SK-N-SH (cell line): ENCODE measurements around the gene GPC5. TPM values are rescaled to one million over a fixed set of nuclear protein-coding genes. Genes with fewer than 3 reads are reported as not detected.

Source experiments
- CTCF ChIA-PET: fragments of 300-600, 350-600 bp; formaldehyde crosslinking; extraction: SDS; loops from one replicate; lab custom pipeline; 2021; lab: Yijun Ruan, JAX
- POLR2A ChIA-PET: fragments of 350-600 bp; sonication (Branson Sonifier 250); formaldehyde crosslinking; extraction: SDS; loops from one replicate; lab custom pipeline; 2020; ENCODE audit warnings: antibody characterized with exemption, inconsistent platforms; lab: Yijun Ruan, JAX
- DNase-seq: peaks from one replicate; pipeline ENCODE4 v3.0.0; 2012
- H2AFZ ChIP-seq: fragments of 200-600 bp; sonication (generic); 2 replicates; pipeline ENCODE4 v1.8.1; 2016; ENCODE audit warnings: antibody characterized with exemption, mild to moderate bottlenecking, low read depth
- H3F3A ChIP-seq: fragments of 200-600 bp; sonication (generic); replicated peaks from 2 replicates; pipeline ENCODE3; 2016; ENCODE audit warnings: antibody characterized with exemption, mild to moderate bottlenecking; ENCODE audit not compliant: insufficient read depth
- H3K27ac ChIP-seq, 2 experiments: fragments of 200-500 bp in 1 of 2; fragments of 200-600 bp in 1 of 2; sonication (Bioruptor generic) in 1 of 2; sonication (generic), shearing (Covaris generic) in 1 of 2; 2 replicates each; pipeline versions ENCODE4 v1.5.1 to v1.6.1; 2014 to 2016; ENCODE audit warnings: low read depth in 2 of 2, inconsistent platforms in 1 of 2, low read length in 1 of 2, mild to moderate bottlenecking in 1 of 2, mixed read lengths in 1 of 2
- H3K27me3 ChIP-seq: fragments of 200-600 bp; sonication (generic), shearing (Covaris generic); 2 replicates; pipeline ENCODE4 v1.6.1; 2016; ENCODE audit warnings: mixed run types; ENCODE audit not compliant: insufficient read depth
- H3K36me3 ChIP-seq, 2 experiments: fragments of 200-500 bp in 1 of 2; fragments of 200-600 bp in 1 of 2; sonication (Bioruptor generic) in 1 of 2; sonication (generic) in 1 of 2; replicated peaks in 1 of 2; 2 replicates each; pipeline versions ENCODE3 to v1.5.1; 2014 to 2016; ENCODE audit warnings: low read length in 1 of 2, mild to moderate bottlenecking in 1 of 2; ENCODE audit not compliant: insufficient read depth in 2 of 2, control insufficient read depth in 1 of 2
- H3K4me1 ChIP-seq, 2 experiments: fragments of 200-500 bp in 1 of 2; fragments of 200-600 bp in 1 of 2; sonication (Bioruptor generic) in 1 of 2; sonication (generic), shearing (Covaris generic) in 1 of 2; 2 replicates each; pipeline versions ENCODE4 v1.5.1 to v1.6.1; 2014 to 2016; ENCODE audit warnings: low read depth in 1 of 2, low read length in 1 of 2, mixed run types in 1 of 2; ENCODE audit not compliant: insufficient read depth in 2 of 2, control insufficient read depth in 1 of 2
- H3K4me2 ChIP-seq: fragments of 200-600 bp; sonication (generic), shearing (Covaris generic); 2 replicates; pipeline ENCODE4 v1.6.1; 2017; ENCODE audit warnings: mixed run types
- H3K4me3 ChIP-seq, 2 experiments: fragments of 200-500 bp in 1 of 2; fragments of 200-600 bp in 1 of 2; sonication (Bioruptor generic) in 1 of 2; sonication (generic), shearing (Covaris generic) in 1 of 2; 2 replicates each; pipeline versions ENCODE4 v1.5.1 to v1.8.1; 2014 to 2016; ENCODE audit warnings: low read depth in 2 of 2, inconsistent platforms in 1 of 2, low read length in 1 of 2, mild to moderate bottlenecking in 1 of 2, mixed read lengths in 1 of 2, moderate library complexity in 1 of 2
- H3K79me2 ChIP-seq: fragments of 200-600 bp; sonication (generic); 2 replicates; pipeline ENCODE4 v1.8.1; 2017; ENCODE audit warnings: mild to moderate bottlenecking; ENCODE audit not compliant: insufficient read depth
- H3K9ac ChIP-seq: fragments of 200-600 bp; sonication (generic); 2 replicates; pipeline ENCODE4 v1.6.1; 2017; ENCODE audit warnings: mixed run types
- H3K9me2 ChIP-seq: fragments of 200-600 bp; sonication (generic); 2 replicates; pipeline ENCODE4 v1.6.1; 2017; ENCODE audit warnings: mixed run types
- H3K9me3 ChIP-seq: fragments of 200-600 bp; sonication (generic); 2 replicates; pipeline ENCODE4 v1.6.1; 2017; ENCODE audit warnings: mixed run types, mild to moderate bottlenecking, moderate library complexity
- H4K20me1 ChIP-seq: fragments of 200-600 bp; sonication (generic); 2 replicates; pipeline ENCODE4 v1.6.1; 2017; ENCODE audit warnings: mild to moderate bottlenecking, mixed run types; ENCODE audit not compliant: insufficient read depth
- CHD2 ChIP-seq: fragments of 150-350 bp; IDR thresholded peaks from 2 replicates; pipeline ENCODE4 v1.6.1; 2018; ENCODE audit warnings: low read length; ENCODE audit not compliant: partially characterized antibody
- EZH2phosphoT487 ChIP-seq: fragments of 200-600 bp; sonication (generic); IDR thresholded peaks from 2 replicates; pipeline ENCODE4 v1.6.1; 2017; ENCODE audit warnings: low read depth, mixed run types, mild to moderate bottlenecking, antibody characterized with exemption, moderate library complexity, borderline replicate concordance
- FOSL2 ChIP-seq: IDR thresholded peaks from 2 replicates; pipeline ENCODE4 v1.4.0; 2012; ENCODE audit warnings: low read depth, mild to moderate bottlenecking, moderate library complexity, borderline replicate concordance
- FOXM1 ChIP-seq: IDR thresholded peaks from 2 replicates; pipeline ENCODE4 v1.4.0; 2012; ENCODE audit warnings: low read depth, mild to moderate bottlenecking
- GABPA ChIP-seq: IDR thresholded peaks from 2 replicates; pipeline ENCODE4 v1.4.0; 2012; ENCODE audit warnings: low read depth, mild to moderate bottlenecking
- GATA2 ChIP-seq: sonication (generic); formaldehyde crosslinking; IDR thresholded peaks from 2 replicates; pipeline ENCODE4 v1.5.0; 2020; ENCODE audit warnings: mild to moderate bottlenecking, missing genetic modification reagents
- MXI1 ChIP-seq: IDR thresholded peaks from 2 replicates; pipeline ENCODE4 v1.6.1; 2012; ENCODE audit warnings: mild to moderate bottlenecking, low read depth, low read length, improper control_type of control experiment
- NRF1 ChIP-seq: IDR thresholded peaks from 2 replicates; pipeline ENCODE4 v1.6.1; 2012; ENCODE audit warnings: low read depth, mild to moderate bottlenecking, low read length
- POLR2AphosphoS5 ChIP-seq: IDR thresholded peaks from 2 replicates; pipeline ENCODE4 v1.6.1; 2012; ENCODE audit warnings: low read depth, low read length
- RCOR1 ChIP-seq: fragments of 150-350 bp; IDR thresholded peaks from 2 replicates; pipeline ENCODE4 v1.6.1; 2017; ENCODE audit warnings: antibody characterized with exemption, low read length
- RXRA ChIP-seq: IDR thresholded peaks from 2 replicates; pipeline ENCODE4 v1.4.0; 2012; ENCODE audit warnings: low read depth, mild to moderate bottlenecking, borderline replicate concordance
- SIN3A ChIP-seq: IDR thresholded peaks from 2 replicates; pipeline ENCODE4 v1.6.1; 2012; ENCODE audit warnings: low read depth, mild to moderate bottlenecking, low read length, moderate library complexity, borderline replicate concordance
- SMC3 ChIP-seq: IDR thresholded peaks from 2 replicates; pipeline ENCODE4 v1.6.1; 2012; ENCODE audit warnings: low read depth, low read length, improper control_type of control experiment
- TAF1 ChIP-seq: IDR thresholded peaks from 2 replicates; pipeline ENCODE4 v1.6.1; 2012; ENCODE audit warnings: low read depth, mild to moderate bottlenecking, low read length, moderate library complexity, borderline replicate concordance
- YY1 ChIP-seq: IDR thresholded peaks from 2 replicates; pipeline ENCODE4 v1.4.0; 2012; ENCODE audit warnings: low read depth, mild to moderate bottlenecking
- WGBS: methylation state at CpG from one replicate; pipeline ENCODE4 v1.1.6; 2017; ENCODE audit warnings: low lambda C conversion rate; 5-methylcytosine and 5-hydroxymethylcytosine counted together
- polyA plus RNA-seq, 3 experiments: library from polyadenylated mRNA; depleted of rRNA; stranded (reverse); fragments of >200 nt; gene quantifications; 2 replicates each; pipeline ENCODE4 v1.2.3, GENCODE V29; 2012
- TF ChIP-seq, protein P1 (sequence below): IDR thresholded peaks from 2 replicates; pipeline ENCODE4 v1.4.0; 2012; ENCODE audit warnings: low read depth, borderline replicate concordance
- TF ChIP-seq, protein P2 (sequence below): fragments of 200-600 bp; sonication (generic); IDR thresholded peaks from 2 replicates; pipeline ENCODE4 v1.6.1; 2017; ENCODE audit warnings: antibody characterized with exemption, mild to moderate bottlenecking, moderate library complexity
- TF ChIP-seq, protein P3 (sequence below): IDR thresholded peaks from 2 replicates; pipeline ENCODE4 v1.4.0; 2012; ENCODE audit warnings: low read depth
- TF ChIP-seq, protein P4 (sequence below): IDR thresholded peaks from 2 replicates; pipeline ENCODE4 v1.6.1; 2012; ENCODE audit warnings: mild to moderate bottlenecking, low read depth, low read length, moderate library complexity

The GPC5 gene
- polyA plus RNA-seq, 1 of the 3 experiments (the other 2 are of a cell fraction), result 0.03 TPM

DNA sequence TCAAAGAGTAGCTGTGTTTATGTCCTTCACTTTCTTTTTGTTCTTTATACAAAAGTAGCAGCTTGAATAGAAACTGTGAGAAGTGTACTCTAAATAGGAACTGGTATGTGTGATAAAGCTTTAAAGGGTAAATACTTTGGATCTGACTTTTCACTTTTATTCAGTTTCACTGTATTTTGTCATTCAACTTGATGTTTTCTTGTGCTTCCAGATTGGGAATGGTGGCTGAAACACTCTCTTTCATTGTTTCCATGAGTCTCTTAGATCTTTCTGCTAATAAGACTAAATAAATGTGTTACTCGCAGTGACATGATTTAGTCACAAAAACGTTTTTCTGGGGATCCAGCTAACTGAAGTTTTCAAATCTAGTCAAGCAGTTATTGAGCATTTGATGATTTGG, 133.2 kb downstream of the GPC5 start (continued):
- TF ChIP-seq, protein P1, sequence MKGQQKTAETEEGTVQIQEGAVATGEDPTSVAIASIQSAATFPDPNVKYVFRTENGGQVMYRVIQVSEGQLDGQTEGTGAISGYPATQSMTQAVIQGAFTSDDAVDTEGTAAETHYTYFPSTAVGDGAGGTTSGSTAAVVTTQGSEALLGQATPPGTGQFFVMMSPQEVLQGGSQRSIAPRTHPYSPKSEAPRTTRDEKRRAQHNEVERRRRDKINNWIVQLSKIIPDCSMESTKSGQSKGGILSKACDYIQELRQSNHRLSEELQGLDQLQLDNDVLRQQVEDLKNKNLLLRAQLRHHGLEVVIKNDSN, result no peak
- TF ChIP-seq, protein P2, sequence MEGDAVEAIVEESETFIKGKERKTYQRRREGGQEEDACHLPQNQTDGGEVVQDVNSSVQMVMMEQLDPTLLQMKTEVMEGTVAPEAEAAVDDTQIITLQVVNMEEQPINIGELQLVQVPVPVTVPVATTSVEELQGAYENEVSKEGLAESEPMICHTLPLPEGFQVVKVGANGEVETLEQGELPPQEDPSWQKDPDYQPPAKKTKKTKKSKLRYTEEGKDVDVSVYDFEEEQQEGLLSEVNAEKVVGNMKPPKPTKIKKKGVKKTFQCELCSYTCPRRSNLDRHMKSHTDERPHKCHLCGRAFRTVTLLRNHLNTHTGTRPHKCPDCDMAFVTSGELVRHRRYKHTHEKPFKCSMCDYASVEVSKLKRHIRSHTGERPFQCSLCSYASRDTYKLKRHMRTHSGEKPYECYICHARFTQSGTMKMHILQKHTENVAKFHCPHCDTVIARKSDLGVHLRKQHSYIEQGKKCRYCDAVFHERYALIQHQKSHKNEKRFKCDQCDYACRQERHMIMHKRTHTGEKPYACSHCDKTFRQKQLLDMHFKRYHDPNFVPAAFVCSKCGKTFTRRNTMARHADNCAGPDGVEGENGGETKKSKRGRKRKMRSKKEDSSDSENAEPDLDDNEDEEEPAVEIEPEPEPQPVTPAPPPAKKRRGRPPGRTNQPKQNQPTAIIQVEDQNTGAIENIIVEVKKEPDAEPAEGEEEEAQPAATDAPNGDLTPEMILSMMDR, result no peak
- TF ChIP-seq SIN3A (no peak), SMC3 (no peak), EZH2phosphoT487 (no peak), GABPA (no peak), FOXM1 (no peak), RCOR1 (no peak), CHD2 (no peak)
- TF ChIP-seq, protein P3, sequence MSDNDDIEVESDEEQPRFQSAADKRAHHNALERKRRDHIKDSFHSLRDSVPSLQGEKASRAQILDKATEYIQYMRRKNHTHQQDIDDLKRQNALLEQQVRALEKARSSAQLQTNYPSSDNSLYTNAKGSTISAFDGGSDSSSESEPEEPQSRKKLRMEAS, result no peak

DNA sequence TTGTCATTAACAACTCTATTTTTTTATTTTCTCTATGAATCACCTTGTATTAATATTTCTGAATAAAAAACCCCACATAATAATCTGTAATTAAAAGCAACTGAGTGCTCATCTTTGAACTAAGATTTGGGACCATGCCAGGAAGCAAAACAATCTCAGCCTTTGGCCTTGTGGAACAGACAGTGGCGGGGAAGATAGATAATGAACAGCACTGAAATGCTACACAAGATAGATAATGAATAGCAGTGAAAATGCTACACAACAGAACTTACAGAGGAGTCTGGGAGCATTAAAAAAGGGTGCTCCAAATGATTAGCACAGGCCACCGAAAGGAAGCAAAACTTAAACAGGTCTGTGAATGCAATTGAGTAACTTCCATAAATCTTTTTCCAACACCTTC, 134.9 kb downstream of the GPC5 start:
- H3K36me3 ChIP-seq, result no peaks in the 10 kb centered on the region
- no peak overlapping the region for H3K9ac ChIP-seq
- H3K9me2 ChIP-seq, result no peaks in the 10 kb centered on the region
- H3K4me2 ChIP-seq, result no peak overlapping the region
- no peaks in the 10 kb centered on the region for H3K79me2 ChIP-seq
- TF ChIP-seq NRF1 (no peak), MXI1 (no peak), FOSL2 (no peak), EZH2phosphoT487 (no peak), RXRA (no peak), TAF1 (no peak), RCOR1 (peak; percentile 35; the same call in 1 of the 2 replicates), POLR2AphosphoS5 (no peak), GATA2 (peak; percentile 56), YY1 (no peak)
- TF ChIP-seq, protein P3, result no peak
- TF ChIP-seq, protein P4, sequence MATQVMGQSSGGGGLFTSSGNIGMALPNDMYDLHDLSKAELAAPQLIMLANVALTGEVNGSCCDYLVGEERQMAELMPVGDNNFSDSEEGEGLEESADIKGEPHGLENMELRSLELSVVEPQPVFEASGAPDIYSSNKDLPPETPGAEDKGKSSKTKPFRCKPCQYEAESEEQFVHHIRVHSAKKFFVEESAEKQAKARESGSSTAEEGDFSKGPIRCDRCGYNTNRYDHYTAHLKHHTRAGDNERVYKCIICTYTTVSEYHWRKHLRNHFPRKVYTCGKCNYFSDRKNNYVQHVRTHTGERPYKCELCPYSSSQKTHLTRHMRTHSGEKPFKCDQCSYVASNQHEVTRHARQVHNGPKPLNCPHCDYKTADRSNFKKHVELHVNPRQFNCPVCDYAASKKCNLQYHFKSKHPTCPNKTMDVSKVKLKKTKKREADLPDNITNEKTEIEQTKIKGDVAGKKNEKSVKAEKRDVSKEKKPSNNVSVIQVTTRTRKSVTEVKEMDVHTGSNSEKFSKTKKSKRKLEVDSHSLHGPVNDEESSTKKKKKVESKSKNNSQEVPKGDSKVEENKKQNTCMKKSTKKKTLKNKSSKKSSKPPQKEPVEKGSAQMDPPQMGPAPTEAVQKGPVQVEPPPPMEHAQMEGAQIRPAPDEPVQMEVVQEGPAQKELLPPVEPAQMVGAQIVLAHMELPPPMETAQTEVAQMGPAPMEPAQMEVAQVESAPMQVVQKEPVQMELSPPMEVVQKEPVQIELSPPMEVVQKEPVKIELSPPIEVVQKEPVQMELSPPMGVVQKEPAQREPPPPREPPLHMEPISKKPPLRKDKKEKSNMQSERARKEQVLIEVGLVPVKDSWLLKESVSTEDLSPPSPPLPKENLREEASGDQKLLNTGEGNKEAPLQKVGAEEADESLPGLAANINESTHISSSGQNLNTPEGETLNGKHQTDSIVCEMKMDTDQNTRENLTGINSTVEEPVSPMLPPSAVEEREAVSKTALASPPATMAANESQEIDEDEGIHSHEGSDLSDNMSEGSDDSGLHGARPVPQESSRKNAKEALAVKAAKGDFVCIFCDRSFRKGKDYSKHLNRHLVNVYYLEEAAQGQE, result no peak
- H3K27ac ChIP-seq, result peak overlapping the region in 1 of 2 experiments; percentile 34; a peak in 1 of 4 replicates
- H2AFZ ChIP-seq, result no peak overlapping the region
- H3K9me3 ChIP-seq, result no peaks in the 10 kb centered on the region; the same call in 1 of the 2 replicates
- no peak overlapping the region for H3K4me3 ChIP-seq
- H4K20me1 ChIP-seq, result no peaks in the 10 kb centered on the region
- H3F3A ChIP-seq, result no peaks in the 10 kb centered on the region
- no peaks in the 10 kb centered on the region; a peak in 2 of 4 replicates for H3K4me1 ChIP-seq
- ChIA-PET POLR2A (no interaction called here), CTCF (no interaction called here)
- WGBS, result 15% methylated on average over 2 of the region's 2 CpGs
- H3K27me3 ChIP-seq, result no peaks in the 10 kb centered on the region
- DNase-seq, result peak; percentile 28
